Endothelial cell of umbilical vein (primary cell): ENCODE measurements around the gene SRSF3. TPM values are rescaled to one million over a fixed set of nuclear protein-coding genes. Genes with fewer than 3 reads are reported as not detected.
"Not testable (repeated sequence)": the region's sequence is repeated elsewhere in the genome, so short reads cannot be mapped to it uniquely, and the experiment has no call there.

Experiments
- BruUV-seq: library from RNA; stranded (reverse); fragments of 400-500 nt; replicated peaks from 2 replicates; lab custom pipeline; 2021; lab: Mats Ljungman, UMichigan
- CTCF ChIA-PET: fragments of 300-600, 350-600 bp; sonication (Branson Sonifier 250); formaldehyde crosslinking; loops from one replicate; lab custom pipeline; 2021; ENCODE audit warnings: antibody characterized with exemption, inconsistent platforms; lab: Charles Lee
- POLR2A ChIA-PET: fragments of 300-600, 350-600 bp; sonication (Branson Sonifier 250); formaldehyde crosslinking; loops from one replicate; lab custom pipeline; 2021; ENCODE audit warnings: antibody characterized with exemption, inconsistent platforms; lab: Charles Lee
- DNase-seq: peaks from one replicate; pipeline ENCODE4 v3.0.0-alpha.2; 2011; ENCODE audit warnings: low read depth, low spot score
- FAIRE-seq: peaks from 2 replicates; lab custom pipeline; 2011; peaks lifted over from hg19 to GRCh38; lab: Jason Lieb, UNC
- H2AFZ ChIP-seq: 2 replicates; pipeline ENCODE4 v1.6.0; 2012; ENCODE audit warnings: low read depth, low read length, control low read depth, inconsistent platforms
- H3K27ac ChIP-seq: 2 replicates; pipeline ENCODE4 v1.5.1; 2011; ENCODE audit warnings: low read depth, mild to moderate bottlenecking, control low read depth, low read length, moderate library complexity; ENCODE audit not compliant: insufficient read depth
- H3K27me3 ChIP-seq, 2 experiments: 2 replicates each; pipeline versions ENCODE4 v1.6.0 to v1.6.1; 2011; ENCODE audit warnings: low read length in 2 of 2, mixed read lengths in 1 of 2; ENCODE audit not compliant: control insufficient read depth in 2 of 2, insufficient read depth in 2 of 2
- H3K36me3 ChIP-seq, 2 experiments: 2 replicates in 1 of 2; 3 replicates in 1 of 2; pipeline ENCODE4 v1.5.1; 2011; ENCODE audit warnings: low read length in 2 of 2, mild to moderate bottlenecking in 1 of 2, moderate library complexity in 1 of 2; ENCODE audit not compliant: control insufficient read depth in 2 of 2, insufficient read depth in 2 of 2; ENCODE audit errors: extremely low read depth in 1 of 2
- H3K4me1 ChIP-seq: 3 replicates; pipeline ENCODE4 v1.5.1; 2011; ENCODE audit warnings: mild to moderate bottlenecking, low read length; ENCODE audit not compliant: control insufficient read depth, insufficient read depth; ENCODE audit errors: extremely low read depth
- H3K4me2 ChIP-seq: 2 replicates; pipeline ENCODE4 v1.6.1; 2011; ENCODE audit warnings: low read length, control low read depth, mixed read lengths; ENCODE audit not compliant: insufficient read depth
- H3K4me3 ChIP-seq, 3 experiments: fragments of 200-600 bp in 1 of 3; sonication (generic), shearing (Covaris generic) in 1 of 3; replicated peaks in 1 of 3; 2 replicates each; pipeline ENCODE4 v1.5.1; 2011 to 2016; ENCODE audit warnings: control low read depth in 3 of 3, low read length in 3 of 3, mild to moderate bottlenecking in 2 of 3, inconsistent platforms in 1 of 3, low read depth in 1 of 3, moderate library complexity in 1 of 3; ENCODE audit not compliant: insufficient read depth in 1 of 3
- H3K79me2 ChIP-seq: 2 replicates; pipeline ENCODE4 v1.6.0; 2012; ENCODE audit warnings: low read length, inconsistent platforms; ENCODE audit not compliant: control insufficient read depth, insufficient read depth
- H3K9ac ChIP-seq: replicated peaks from 2 replicates; pipeline ENCODE3; 2011; ENCODE audit warnings: low read length, control low read depth; ENCODE audit not compliant: insufficient read depth; ENCODE audit errors: extremely low read depth
- H3K9me1 ChIP-seq: replicated peaks from 3 replicates; pipeline ENCODE4 v1.6.0; 2011; ENCODE audit warnings: mild to moderate bottlenecking, low read length; ENCODE audit not compliant: control insufficient read depth, insufficient read depth; ENCODE audit errors: extremely low read depth
- H3K9me3 ChIP-seq: replicated peaks from 2 replicates; pipeline ENCODE4 v1.5.1; 2012; ENCODE audit warnings: low read length, inconsistent platforms; ENCODE audit not compliant: control insufficient read depth, insufficient read depth
- H4K20me1 ChIP-seq: replicated peaks from 2 replicates; pipeline ENCODE3; 2011; ENCODE audit warnings: mild to moderate bottlenecking, low read length; ENCODE audit not compliant: control insufficient read depth, insufficient read depth; ENCODE audit errors: extremely low read depth
- CTCF ChIP-seq, 2 donors: IDR thresholded peaks; 1 replicate in 1 of 2; 2 replicates in 1 of 2; pipeline ENCODE4 v1.5.1; 2011; ENCODE audit warnings: low read length in 2 of 2, mild to moderate bottlenecking in 2 of 2, moderate library complexity in 2 of 2, control low read depth in 1 of 2, inconsistent platforms in 1 of 2, low read depth in 1 of 2; ENCODE audit not compliant: insufficient read depth in 1 of 2; ENCODE audit errors: extremely low read depth in 1 of 2
- EZH2 ChIP-seq: IDR thresholded peaks from 2 replicates; pipeline ENCODE4 v1.6.1; 2012; ENCODE audit warnings: borderline replicate concordance, low read depth, mild to moderate bottlenecking, moderate library complexity, low read length, inconsistent platforms; ENCODE audit not compliant: severe bottlenecking
- FOS ChIP-seq: IDR thresholded peaks from 2 replicates; pipeline ENCODE4 v1.6.1; 2011; ENCODE audit warnings: mild to moderate bottlenecking, low read length, moderate library complexity, borderline replicate concordance; ENCODE audit not compliant: insufficient read depth
- GATA2 ChIP-seq: IDR thresholded peaks from 2 replicates; pipeline ENCODE4 v1.7.0; 2011; ENCODE audit warnings: low read depth, mild to moderate bottlenecking, moderate library complexity, mixed read lengths, low read length; ENCODE audit not compliant: insufficient read length, insufficient read depth
- JUN ChIP-seq: IDR thresholded peaks from 2 replicates; pipeline ENCODE4 v1.6.1; 2011; ENCODE audit warnings: borderline replicate concordance, low read depth; ENCODE audit not compliant: insufficient read length, insufficient read depth
- MAX ChIP-seq: IDR thresholded peaks from 2 replicates; pipeline ENCODE4 v1.6.1; 2011; ENCODE audit not compliant: insufficient read depth, insufficient read length
- MYC ChIP-seq: IDR thresholded peaks from one replicate; pipeline ENCODE4 v1.6.1; 2011; ENCODE audit warnings: mild to moderate bottlenecking, low read depth, low read length
- POLR2A ChIP-seq: IDR thresholded peaks from 2 replicates; pipeline ENCODE4 v1.6.1; 2012; ENCODE audit warnings: low read depth, mild to moderate bottlenecking, control low read depth, low read length
- POLR2AphosphoS5 ChIP-seq: IDR thresholded peaks from 2 replicates; pipeline ENCODE4 v1.6.1; 2012; ENCODE audit warnings: low read depth, mild to moderate bottlenecking, control low read depth, low read length, moderate library complexity; ENCODE audit not compliant: insufficient read depth
- dilution Hi-C: fragments of 300-500 bp; cut with MboI; formaldehyde crosslinking; loops from one replicate; pipeline ENCODE4 v1.15.0; 2019; ENCODE audit warnings: low sequenced_read_pairs; ENCODE audit not compliant: extremely low pct_ligation_motif_present
- intact Hi-C: fragments of 100-400 bp; cut with micrococcal nuclease; formaldehyde crosslinking; loops from one replicate; pipeline ENCODE4 v1.10.0; 2022
- polyA plus RNA-seq, 4 experiments: library from polyadenylated mRNA; depleted of rRNA in 3 of 4; stranded (reverse) in 3 of 4; unstranded in 1 of 4; fragments of >200 nt; gene quantifications; 2 replicates each; pipeline versions ENCODE4 v1.2.1 to v1.2.3, GENCODE V29; 2011 to 2012; ENCODE audit warnings: missing spikeins in 1 of 4
- total RNA-seq: library from RNA; stranded (reverse); gene quantifications from 2 replicates; pipeline ENCODE4 v1.2.3, GENCODE V29; 2021

The SRSF3 gene
- total and polyA plus RNA-seq, 2 donors (not counting 3 experiments of a cell fraction or from before 2014, with no cell fraction given): 317 to 393 TPM

- H3K79me2 ChIP-seq: peaks cover 61% of the 10 kb centered on the region
- peaks cover 38 to 70% of the 10 kb centered on the region in 2 experiments for H3K36me3 ChIP-seq
- H3K4me3 ChIP-seq: no peak overlapping the region
- BruUV-seq: no TSS peak
- FAIRE-seq (no peak), DNase-seq (no peak)
- H3K4me2 ChIP-seq: no peak overlapping the region
- H3K27me3 ChIP-seq: no peaks in the 10 kb centered on the region
- dilution Hi-C loops: no loop called here
- H3K4me1 ChIP-seq: no peaks in the 10 kb centered on the region
- H3K27ac ChIP-seq: no peak overlapping the region
- no peaks in the 10 kb centered on the region for H3K9me1 ChIP-seq
- intact Hi-C loops: no loop called here
- H3K9me3 ChIP-seq: no peaks in the 10 kb centered on the region
- TF ChIP-seq POLR2A (no peak), POLR2AphosphoS5 (no peak), FOS (no peak), EZH2 (no peak), JUN (no peak), MAX (no peak), CTCF (IDR thresholded peaks at IDR 0.05; ENCODE audit: extremely low read depth in 1 of 2, insufficient read depth in 1 of 2, low read depth in 1 of 2, low read length in 2 of 2) (no peak), MYC (no peak), GATA2 (no peak)
- POLR2A ChIA-PET: interaction anchor here (0.6 to 2.0 kb wide), 4 partner anchors 8 to 101 kb away, joined by 4 to 13 read pairs (median 8); partner anchors contain the start of gene CDKN1A
- H4K20me1 ChIP-seq: peaks cover 26% of the 10 kb centered on the region
- no peak overlapping the region for H2AFZ ChIP-seq
- H3K9ac ChIP-seq: no peak overlapping the region
- CTCF ChIA-PET: interaction anchor here (0.6 to 1.8 kb wide), 3 partner anchors 8 to 10 kb away, joined by 4 to 13 read pairs (median 8); no protein-coding TSS in a partner anchor
These were observed 11.6 kb downstream of the SRSF3 start for GRCh38 chr6:36605560-36606391.

- H3K4me1 ChIP-seq, DNase-seq, dilution Hi-C loops, H3K9me3 ChIP-seq, BruUV-seq, H3K4me3 ChIP-seq, H3K4me2 ChIP-seq, FAIRE-seq, intact Hi-C loops, H2AFZ ChIP-seq, H3K9ac ChIP-seq, H3K27ac ChIP-seq, H3K27me3 ChIP-seq, H3K9me1 ChIP-seq: not testable (repeated sequence)
- ChIA-PET POLR2A (interaction anchor here (0.7 to 2.0 kb wide), 4 partner anchors 9 to 77 kb away, joined by 3 to 13 read pairs (median 6); partner anchors contain the start of gene CDKN1A), CTCF (interaction anchor here (1.5 to 1.8 kb wide), 2 partner anchors 8 to 10 kb away, joined by 8 to 13 read pairs; no protein-coding TSS in a partner anchor)
- Histone ChIP-seq H3K79me2 (peaks cover 47% of the 10 kb centered on the region), H4K20me1 (peaks cover 19% of the 10 kb centered on the region), H3K36me3 (peaks cover 28 to 55% of the 10 kb centered on the region in 2 experiments)
These were observed 13.1 kb downstream of the SRSF3 start for GRCh38 chr6:36607305-36607682.
